Psoas muscle (tissue), 8 donors: Measurements from ENCODE around the gene CUTA. TPM values are rescaled to one million over a fixed set of nuclear protein-coding genes. Genes with fewer than 3 reads are reported as not detected.

ENCODE experiments used
- ATAC-seq, 4 donors: fragments of 200-7000 bp; cut with Tn5 transposase; one replicate each; pipeline ENCODE4 v1.9.1; 2020; ENCODE audit warnings: moderate library complexity in 3 of 4, mild to moderate bottlenecking in 2 of 4
- DNase-seq, 2 donors: peaks; one replicate each; pipeline ENCODE4 v3.0.0-alpha.2; 2020
- H3K27ac ChIP-seq: fragments of 200-600 bp; one replicate; pipeline ENCODE4 v1.8.0; 2022
- H3K27me3 ChIP-seq, 3 donors: fragments of 200-600 bp in 1 of 3; one replicate each; pipeline versions ENCODE4 v1.6.1 to v1.8.0; 2013 to 2022; ENCODE audit warnings: low read length in 2 of 3, mild to moderate bottlenecking in 2 of 3, moderate library complexity in 1 of 3; ENCODE audit not compliant: insufficient read depth in 3 of 3
- H3K36me3 ChIP-seq, 2 donors: fragments of 200-600 bp in 1 of 2; one replicate each; pipeline versions ENCODE4 v1.6.1 to v1.8.0; 2013 to 2022; ENCODE audit warnings: low read depth in 1 of 2, mild to moderate bottlenecking in 1 of 2, moderate library complexity in 1 of 2; ENCODE audit not compliant: insufficient read depth in 1 of 2
- H3K4me1 ChIP-seq: fragments of 200-600 bp; one replicate; pipeline ENCODE4 v1.8.0; 2022
- H3K4me3 ChIP-seq: fragments of 200-600 bp; one replicate; pipeline ENCODE4 v1.8.0; 2022; ENCODE audit warnings: mild to moderate bottlenecking
- H3K9me3 ChIP-seq: fragments of 200-600 bp; one replicate; pipeline ENCODE4 v1.8.0; 2022
- WGBS, 3 donors: extraction: QIAGEN DNeasy Blood & Tissue Kit; methylation state at CpG; one replicate each; pipeline versions ENCODE4 v1.1.6 to v1.1.7; 2013; 5-methylcytosine and 5-hydroxymethylcytosine counted together
- intact Hi-C, 2 donors: fragments of 100-400 bp; cut with DNase I; formaldehyde crosslinking; loops; one replicate each; pipeline versions ENCODE4 v1.11.0 to v1.14.2; 2022
- polyA plus RNA-seq, 3 donors: library from polyadenylated mRNA; stranded (reverse); fragments of 200-250 nt; gene quantifications; one replicate each; pipeline ENCODE4 v1.2.3, GENCODE V29; 2013
- total RNA-seq, 4 donors: library from RNA; stranded (reverse); fragmentation: NEBNext Ultra II Directional in 2 of 4; extraction: Animal tissue kit (Norgen Biotek cat#: 25700) in 2 of 4; gene quantifications; one replicate each; pipeline versions ENCODE4 v1.2.1 to v1.2.4, GENCODE V29; 2021 to 2023
- TF ChIP-seq, protein P1 (sequence below): fragments of 200-600 bp; IDR thresholded peaks from one replicate; pipeline ENCODE4 v1.8.0; 2022; ENCODE audit warnings: antibody characterized with exemption
- donor health status: healthy with polysubstance abuse.
- donor health status: DM: no; HTN: no; CAD: no; lungs with moderate emphysema.
- donor health status: Bipolar disorder and iron deficiency.
- donor health status: healthy.
- donor health status: DM: yes; HTN: yes; CAD: no.
- donor health status: DM: no; HTN: no; CAD: no.
- donor health status: DM: no; HTN: no; CAD: no.
- donor health status: DM: yes; HTN: yes; CAD: no.

Gene CUTA
- total and polyA plus RNA-seq, 7 donors = 75.4 to 126 (median 102) TPM

DNA sequence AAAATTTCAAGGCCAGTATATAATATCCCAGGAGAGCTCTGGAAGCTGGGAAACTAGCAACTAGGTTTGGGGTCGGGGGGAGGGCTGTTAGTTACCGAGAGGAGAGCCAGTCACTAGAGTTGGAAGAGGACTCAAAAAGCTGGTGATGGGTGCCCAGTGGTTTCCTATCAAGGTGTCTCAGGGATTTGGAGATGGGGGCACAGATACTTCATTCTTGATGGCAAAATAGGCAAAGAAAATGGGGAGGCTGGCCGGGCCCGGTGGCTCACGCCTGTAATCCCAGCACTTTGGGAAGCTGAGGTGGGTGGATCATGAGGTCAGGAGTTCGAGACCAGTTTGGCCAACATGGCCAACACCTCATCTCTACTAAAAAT, 6.3 kb downstream of the CUTA start:
- no peaks in the 10 kb centered on the region for H3K9me3 ChIP-seq
- H3K27me3 ChIP-seq = no peaks in the 10 kb centered on the region
- peaks cover 9% of the 10 kb centered on the region for H3K4me1 ChIP-seq
- ATAC-seq = no peak
- 31 to 61% (median 45%) methylated on average over 6 of the region's 6 CpGs for WGBS, 3 donors
- peaks cover 3 to 46% of the 10 kb centered on the region in 2 donors for H3K36me3 ChIP-seq
- peak overlapping the region; percentile 100 for H3K4me3 ChIP-seq
- no peak for DNase-seq
- intact Hi-C loops = loop anchor here in 1 of 2 donors (10.0 kb wide), 1 partner anchor 207 kb away; the partner anchor contains the start of genes HSD17B8, RING1, RXRB and SLC39A7
- TF ChIP-seq, protein P1, sequence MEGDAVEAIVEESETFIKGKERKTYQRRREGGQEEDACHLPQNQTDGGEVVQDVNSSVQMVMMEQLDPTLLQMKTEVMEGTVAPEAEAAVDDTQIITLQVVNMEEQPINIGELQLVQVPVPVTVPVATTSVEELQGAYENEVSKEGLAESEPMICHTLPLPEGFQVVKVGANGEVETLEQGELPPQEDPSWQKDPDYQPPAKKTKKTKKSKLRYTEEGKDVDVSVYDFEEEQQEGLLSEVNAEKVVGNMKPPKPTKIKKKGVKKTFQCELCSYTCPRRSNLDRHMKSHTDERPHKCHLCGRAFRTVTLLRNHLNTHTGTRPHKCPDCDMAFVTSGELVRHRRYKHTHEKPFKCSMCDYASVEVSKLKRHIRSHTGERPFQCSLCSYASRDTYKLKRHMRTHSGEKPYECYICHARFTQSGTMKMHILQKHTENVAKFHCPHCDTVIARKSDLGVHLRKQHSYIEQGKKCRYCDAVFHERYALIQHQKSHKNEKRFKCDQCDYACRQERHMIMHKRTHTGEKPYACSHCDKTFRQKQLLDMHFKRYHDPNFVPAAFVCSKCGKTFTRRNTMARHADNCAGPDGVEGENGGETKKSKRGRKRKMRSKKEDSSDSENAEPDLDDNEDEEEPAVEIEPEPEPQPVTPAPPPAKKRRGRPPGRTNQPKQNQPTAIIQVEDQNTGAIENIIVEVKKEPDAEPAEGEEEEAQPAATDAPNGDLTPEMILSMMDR = no peak
- peak overlapping the region; percentile 99 for H3K27ac ChIP-seq

DNA sequence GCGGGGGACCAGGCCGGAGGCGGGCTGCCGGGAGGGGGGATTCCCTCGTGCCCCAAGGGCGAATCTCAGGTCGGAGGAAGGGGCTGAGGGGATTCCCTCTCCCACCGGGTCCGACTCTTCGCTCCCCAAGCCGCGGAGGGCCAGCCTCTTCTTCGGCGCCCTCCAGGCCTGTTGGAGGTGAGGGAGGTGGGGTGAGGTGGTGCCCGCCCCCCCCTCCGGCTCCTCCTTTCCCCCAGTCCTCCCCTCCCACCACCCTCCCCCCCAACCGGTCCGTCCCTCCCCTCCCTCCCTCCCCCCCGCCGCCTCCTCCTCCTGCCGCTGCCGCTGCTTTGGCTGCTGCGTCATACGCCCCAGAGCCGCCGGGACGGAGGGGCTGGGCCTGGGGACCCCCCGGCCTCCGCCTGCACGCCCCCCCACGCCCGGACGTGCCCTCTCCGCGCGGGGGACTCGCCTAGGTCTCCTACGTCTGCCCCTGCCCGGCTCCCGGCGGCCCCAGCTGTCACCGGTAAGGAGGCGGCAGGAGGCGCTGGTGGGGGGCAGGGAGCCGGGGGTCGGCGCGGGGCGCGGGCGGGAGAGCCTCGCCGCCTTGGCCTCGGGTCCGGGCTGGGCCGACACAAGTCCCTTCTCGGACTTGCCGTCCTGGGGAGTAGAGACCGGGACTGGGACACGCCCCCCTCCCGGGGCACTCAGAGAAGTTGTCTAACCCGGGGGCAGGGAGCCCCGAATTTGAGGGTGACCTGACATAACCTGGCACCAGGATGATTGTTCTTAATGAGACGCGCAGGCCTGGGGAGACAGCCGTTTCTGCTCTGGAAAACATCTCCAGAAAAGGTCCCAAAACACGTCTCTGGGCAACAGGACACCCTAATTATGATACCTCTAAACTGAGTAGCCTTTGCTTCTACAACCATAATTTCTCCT, 6.9 kb downstream of the CUTA start, which contains the start of gene PHF1:
Gene PHF1, plus strand, starts transcription at position 304 of the 921 bp plus-strand sequence. CDS start 1,250 bp downstream, outside the sequence.
- intact Hi-C loops = loop anchor here in 1 of 2 donors (10.0 kb wide), 1 partner anchor 206 kb away; the partner anchor contains the start of genes HSD17B8, RING1, RXRB and SLC39A7
- peaks cover 5% of the 10 kb centered on the region for H3K4me1 ChIP-seq
- DNase-seq = peak in 1 of 2 donors; percentile 82
- peak; percentile 78 to 84 (median 79) for ATAC-seq
- no peaks in the 10 kb centered on the region for H3K9me3 ChIP-seq
- peak within 1 kb of the TSS; percentile 100 for H3K4me3 ChIP-seq
- 0 to 1% (median 1%) methylated on average over 24 to 64 of the region's 67 CpGs for WGBS, 3 donors
- TF ChIP-seq, protein P1 = peak; percentile 13
- no peaks in the 10 kb centered on the region for H3K27me3 ChIP-seq
- H3K27ac ChIP-seq = peak within 1 kb of the TSS; percentile 99
- H3K36me3 ChIP-seq = peaks cover 2 to 40% of the 10 kb centered on the region in 2 donors

DNA sequence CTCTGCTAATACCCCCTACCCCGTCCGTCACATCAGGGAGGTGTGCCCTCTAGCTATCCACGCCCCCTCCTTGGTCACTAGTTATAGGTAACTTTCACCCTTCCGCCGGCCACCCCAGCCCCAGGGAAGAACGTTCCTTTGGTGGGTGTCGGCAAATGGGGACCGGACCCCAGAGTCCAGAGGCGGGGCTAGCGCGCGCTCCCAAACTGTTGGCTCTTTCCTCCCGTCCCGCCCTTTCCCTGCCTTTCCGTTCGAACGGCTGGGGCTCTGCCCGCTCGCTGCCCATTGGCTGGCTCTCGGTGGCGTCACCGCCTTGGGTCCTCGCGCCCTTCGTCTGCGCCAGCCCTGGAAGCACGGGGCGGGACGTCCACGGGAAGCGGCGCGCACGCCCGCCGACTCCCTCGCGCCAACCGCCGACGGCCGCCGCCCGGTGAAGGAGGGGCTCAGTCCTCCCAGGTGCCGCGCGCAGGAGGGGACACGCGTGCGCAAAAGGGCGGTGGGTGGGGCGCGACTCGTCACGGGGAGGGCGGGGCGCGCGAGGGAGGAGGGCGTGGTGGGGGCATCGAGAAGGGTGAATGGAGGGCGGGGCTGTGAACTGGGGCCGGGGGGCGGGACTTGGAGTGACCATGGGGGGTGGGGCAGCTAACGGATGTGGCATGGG, 7.7 kb downstream of the CUTA start:
- H3K4me3 ChIP-seq = peak overlapping the region; percentile 100
- H3K27ac ChIP-seq = peak overlapping the region; percentile 99
- intact Hi-C loops = loop anchor here in 1 of 2 donors (10.0 kb wide), 1 partner anchor 205 kb away; the partner anchor contains the start of genes HSD17B8, RING1, RXRB and SLC39A7
- TF ChIP-seq, protein P1 = no peak
- DNase-seq (peak; percentile 98 to 99), ATAC-seq (peak; percentile 92 to 94 (median 94))
- H3K9me3 ChIP-seq = no peaks in the 10 kb centered on the region
- H3K4me1 ChIP-seq = peaks cover 5% of the 10 kb centered on the region
- WGBS, 3 donors = 0 to 1% (median 1%) methylated on average over 36 to 64 of the region's 65 CpGs
- no peaks in the 10 kb centered on the region for H3K27me3 ChIP-seq
- H3K36me3 ChIP-seq = peaks cover 0 to 32% of the 10 kb centered on the region in 2 donors

DNA sequence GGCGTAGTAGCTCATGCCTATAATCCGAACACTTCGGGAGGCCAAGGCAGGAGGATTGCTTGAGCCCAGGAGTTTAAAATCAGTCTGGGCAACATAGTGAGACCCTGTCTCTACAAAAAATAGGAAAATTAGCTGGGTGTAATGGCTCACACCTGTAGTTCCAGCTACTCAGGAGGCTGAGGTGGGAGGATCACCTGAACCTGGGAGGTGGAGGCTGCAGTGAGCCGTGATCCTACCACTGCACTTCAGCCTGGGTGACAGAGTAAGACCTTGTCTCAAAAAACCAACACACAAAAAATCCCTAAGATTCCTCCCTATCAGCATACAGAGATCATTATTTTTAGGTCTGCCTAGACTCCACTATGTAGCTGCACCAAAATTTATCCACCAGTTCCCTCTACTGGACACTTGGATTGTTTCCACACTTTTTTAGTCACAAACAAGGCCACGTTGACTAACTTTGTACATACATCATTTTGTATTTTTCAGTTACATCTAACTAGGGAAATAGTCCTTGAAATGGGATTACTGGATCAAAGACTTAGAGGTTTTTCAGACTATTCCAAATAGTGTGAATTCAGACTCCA, 10.7 kb downstream of the CUTA start:
- TF ChIP-seq, protein P1 = peak; percentile 7
- Histone ChIP-seq H3K4me3 (no peak overlapping the region), H3K4me1 (peaks cover 5% of the 10 kb centered on the region), H3K27ac (no peak overlapping the region), H3K36me3 (peaks cover 0 to 2% of the 10 kb centered on the region in 2 donors), H3K9me3 (no peaks in the 10 kb centered on the region), H3K27me3 (no peaks in the 10 kb centered on the region)
- intact Hi-C loops = loop anchor here in 1 of 2 donors (10.0 kb wide), 1 partner anchor 132 kb away; the partner anchor contains the start of genes B3GALT4, RPS18 and VPS52
- ATAC-seq (no peak), DNase-seq (no peak)
- WGBS, 3 donors = 79 to 80% (median 79%) methylated on average over 5 of the region's 5 CpGs
